ENCODE data around the gene TMEM95. TPM values are rescaled to one million over a fixed set of nuclear protein-coding genes. Genes with fewer than 3 reads are reported as not detected.

TMEM95 gene
- total and polyA plus RNA-seq, 2 of the 8 experiments (the other 6 are each of a cell fraction or from before 2014, with no cell fraction given): not detected

DNA sequence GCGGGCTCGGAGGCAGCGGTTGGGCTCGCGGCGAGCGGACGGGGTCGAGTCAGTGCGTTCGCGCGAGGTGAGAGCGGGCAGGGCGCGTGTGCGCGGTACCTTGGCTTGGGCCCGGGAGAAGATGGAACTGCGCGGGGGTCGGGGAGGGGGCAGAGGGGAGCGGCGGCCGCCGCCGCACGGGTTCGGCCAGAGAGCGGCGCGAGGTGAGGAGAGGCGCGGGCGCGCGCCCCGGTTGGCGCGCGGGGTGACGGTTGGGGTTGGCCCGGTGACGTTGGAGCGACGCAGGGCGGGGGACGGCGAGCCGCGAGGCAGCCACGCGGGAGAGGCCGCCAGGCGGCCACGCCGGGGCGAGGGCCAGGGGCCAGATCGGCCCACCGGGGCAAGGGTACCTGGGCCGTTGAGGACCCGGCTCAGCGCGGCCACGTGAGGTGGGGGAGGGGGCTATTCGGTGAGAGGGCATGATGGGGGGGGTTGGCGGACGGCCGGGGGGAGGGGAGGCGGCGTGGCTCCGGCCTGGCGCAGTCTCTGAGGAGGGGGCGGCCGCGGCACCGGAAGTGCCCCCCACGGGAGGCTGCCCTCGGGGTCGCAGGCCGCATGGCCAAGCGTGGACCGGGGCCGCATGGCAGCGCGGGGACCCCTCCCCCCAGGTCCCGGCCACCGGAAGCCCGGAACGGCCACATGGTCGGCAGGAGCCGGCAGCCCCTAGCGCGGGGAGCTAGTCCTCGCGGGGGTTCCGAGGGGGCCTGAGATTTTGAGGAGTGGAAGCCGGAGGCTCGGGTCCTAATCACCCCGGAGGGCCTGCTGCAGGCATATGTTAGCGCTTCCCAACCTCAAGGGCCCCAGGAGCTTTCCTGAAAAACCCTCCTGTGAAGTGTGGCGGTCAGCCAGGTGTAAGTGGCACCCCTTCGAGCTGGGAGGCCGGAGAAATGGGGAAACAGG is 47.0 kb upstream of the TMEM95 start:
- peak overlapping the region; percentile 88 to 99 for H3K4me2 ChIP-seq (ENCODE audit: insufficient read depth in 1 of 2, low read depth in 2 of 2, low read length in 2 of 2)
- peak overlapping the region; percentile 97 for H3K18ac ChIP-seq (ENCODE audit: extremely low read depth, low read length)
- ChIA-PET CTCF (ENCODE audit: partially characterized antibody) (interaction anchor here (0.6 to 4.5 kb wide), 8 partner anchors 11 to 262 kb away, joined by 3 to 22 read pairs (median 3); partner anchors contain the start of gene ASGR1), POLR2A (ENCODE audit: partially characterized antibody) (interaction anchor here (0.6 to 11.3 kb wide), 26 partner anchors 9 to 263 kb away, joined by 3 to 223 read pairs (median 6); partner anchors contain the start of genes ACAP1, CLDN7, CTDNEP1 and GABARAP)
- peak overlapping the region; percentile 96; the same call in 1 of the 2 replicates for H2AK5ac ChIP-seq (ENCODE audit: low read depth, low read length)
- no peaks in the 10 kb centered on the region for H3K27me3 ChIP-seq (replicated peaks in 1 of 4; ENCODE audit: control insufficient read depth in 3 of 4, extremely low read depth in 1 of 4, insufficient read depth in 3 of 4, low read length in 3 of 4)
- H3K36me3 ChIP-seq (ENCODE audit: control insufficient read depth in 2 of 4, insufficient read depth in 4 of 4, low read length in 3 of 4): peaks cover 27 to 35% (median 32%) of the 10 kb centered on the region in 4 experiments
- FAIRE-seq: no peak
- peak overlapping the region; percentile 88 for H4K91ac ChIP-seq (replicated peaks; ENCODE audit: insufficient read length, low read length)
- H3K4ac ChIP-seq (replicated peaks; ENCODE audit: insufficient read length, low read depth, low read length): peak overlapping the region; percentile 99
- peak in 1 of 2 experiments; percentile 72 for DNase-seq (ENCODE audit: low read depth in 1 of 2, low spot score in 2 of 2)
- H2BK12ac ChIP-seq (ENCODE audit: low read depth, low read length): no peak overlapping the region
- H3K27ac ChIP-seq (ENCODE audit: low read depth, low read length): peak overlapping the region; percentile 92
- peaks cover 21 to 24% of the 10 kb centered on the region in 2 experiments for H4K20me1 ChIP-seq (replicated peaks in 1 of 2; ENCODE audit: control insufficient read depth in 1 of 2, insufficient read depth in 2 of 2, low read length in 2 of 2)
- peak overlapping the region; percentile 88 for H4K8ac ChIP-seq (ENCODE audit: extremely low read depth, insufficient read depth, low read length)
- H2BK5ac ChIP-seq (ENCODE audit: low read depth, low read length): peak overlapping the region; percentile 97
- H3K14ac ChIP-seq (ENCODE audit: insufficient read length): no peak overlapping the region
- no peak overlapping the region for H2AFZ ChIP-seq (ENCODE audit: low read length)
- peak overlapping the region; percentile 87 to 97 (median 90) for H3K4me3 ChIP-seq (ENCODE audit: extremely low read depth in 1 of 4, insufficient read depth in 2 of 4, low read depth in 3 of 4, low read length in 4 of 4)
- no peak overlapping the region for H3K23ac ChIP-seq (ENCODE audit: insufficient read length)
- H2BK120ac ChIP-seq (replicated peaks; ENCODE audit: low read depth, low read length): peak overlapping the region; percentile 70
- H3K4me1 ChIP-seq (replicated peaks in 1 of 4; ENCODE audit: control insufficient read depth in 3 of 4, insufficient read depth in 4 of 4, low read length in 3 of 4): peaks cover 0 to 14% (median 6%) of the 10 kb centered on the region in 4 experiments; a peak in 5 of 7 replicates
- 0 out of 2 replicates have a peak overlapping the region, but pooled peaks have one; percentile 88 for H2BK15ac ChIP-seq (ENCODE audit: low read length)
- H4K5ac ChIP-seq (ENCODE audit: insufficient read length, low read depth, low read length): peak overlapping the region; percentile 72
- H3K79me1 ChIP-seq (ENCODE audit: low read depth, low read length): peaks cover 8% of the 10 kb centered on the region
- peaks cover 17 to 35% of the 10 kb centered on the region in 2 experiments for H3K79me2 ChIP-seq (ENCODE audit: control insufficient read depth in 1 of 2, insufficient read depth in 2 of 2, low read length in 2 of 2)
- WGBS, 2 experiments (ENCODE audit: extremely low coverage in 1 of 2, insufficient coverage in 1 of 2, insufficient read length in 1 of 2, insufficient replicate concordance in 2 of 2, low coverage in 1 of 2, low lambda C conversion rate in 2 of 2, missing lambda C conversion rate in 1 of 2): 6% methylated on average over 19 of the region's 104 CpGs; no CpG with 5 or more reads in 1 of the 2 experiments
- peak overlapping the region; percentile 94 for H3K56ac ChIP-seq (replicated peaks; ENCODE audit: insufficient read length, low read depth, low read length)
- H3K9me3 ChIP-seq (ENCODE audit: insufficient read depth in 2 of 2, low read depth in 1 of 2, low read length in 1 of 2): no peaks in the 10 kb centered on the region
- H3K9ac ChIP-seq (replicated peaks in 1 of 4; ENCODE audit: extremely low read depth in 1 of 4, low read depth in 3 of 4, low read length in 3 of 4): peak overlapping the region; percentile 94 to 100 (median 98)
- 0 out of 2 replicates have a peak overlapping the region, but pooled peaks have one; percentile 32 for H2BK20ac ChIP-seq (ENCODE audit: low read length)
- peaks cover 10% of the 10 kb centered on the region for H3K23me2 ChIP-seq (ENCODE audit: low read depth, low read length)
- TF ChIP-seq SAP30 (IDR thresholded peaks at IDR 0.05; ENCODE audit: insufficient read depth, insufficient replicate concordance, low read length) (peak; percentile 94), PHF8 (conservative IDR thresholded peaks at IDR 0.05; ENCODE audit: low read depth, low read length) (peak; percentile 49), CREB1 (IDR thresholded peaks at IDR 0.05) (peak; percentile 76), SIN3A (conservative IDR thresholded peaks at IDR 0.05 in 1 of 2, IDR thresholded peaks at IDR 0.05 in 1 of 2; ENCODE audit: low read depth in 1 of 2, low read length in 2 of 2) (0 out of 4 replicates have a peak, but pooled peaks have one; percentile 4 to 15), KDM5A (IDR thresholded peaks at IDR 0.05; ENCODE audit: low read length) (no peak), SP4 (IDR thresholded peaks at IDR 0.05; ENCODE audit: low read length) (no peak), POU5F1 (IDR thresholded peaks at IDR 0.05; ENCODE audit: low read depth, low read length) (no peak), POLR2AphosphoS5 (IDR thresholded peaks at IDR 0.05; ENCODE audit: low read depth, low read length) (peak; percentile 14; the same call in 1 of the 2 replicates), POLR2A (IDR thresholded peaks at IDR 0.05; ENCODE audit: control extremely low read depth in 1 of 2, low read depth in 2 of 2, low read length in 2 of 2) (peak; percentile 10 to 82), SRF (IDR thresholded peaks at IDR 0.05; ENCODE audit: low read depth, low read length) (no peak), TAF1 (IDR thresholded peaks at IDR 0.05; ENCODE audit: low read depth, low read length) (peak; percentile 26)

Data from H1 (cell line).